OCI-LY3 (cell line): Measurements from ENCODE around the gene CAMTA1.

Source experiments
- EZH2phosphoT487 ChIP-seq: fragments of 200-600 bp; shearing (Covaris generic); IDR thresholded peaks from 2 replicates; pipeline ENCODE4 v1.6.1; 2018; ENCODE audit warnings: antibody characterized with exemption, mixed run types, low read depth
- TF ChIP-seq, protein P1 (sequence below): fragments of 200-600, 300-600 bp; sonication (generic); IDR thresholded peaks from 2 replicates; pipeline ENCODE4 v1.5.1; 2014; ENCODE audit warnings: antibody characterized with exemption, low read length, low read depth

DNA sequence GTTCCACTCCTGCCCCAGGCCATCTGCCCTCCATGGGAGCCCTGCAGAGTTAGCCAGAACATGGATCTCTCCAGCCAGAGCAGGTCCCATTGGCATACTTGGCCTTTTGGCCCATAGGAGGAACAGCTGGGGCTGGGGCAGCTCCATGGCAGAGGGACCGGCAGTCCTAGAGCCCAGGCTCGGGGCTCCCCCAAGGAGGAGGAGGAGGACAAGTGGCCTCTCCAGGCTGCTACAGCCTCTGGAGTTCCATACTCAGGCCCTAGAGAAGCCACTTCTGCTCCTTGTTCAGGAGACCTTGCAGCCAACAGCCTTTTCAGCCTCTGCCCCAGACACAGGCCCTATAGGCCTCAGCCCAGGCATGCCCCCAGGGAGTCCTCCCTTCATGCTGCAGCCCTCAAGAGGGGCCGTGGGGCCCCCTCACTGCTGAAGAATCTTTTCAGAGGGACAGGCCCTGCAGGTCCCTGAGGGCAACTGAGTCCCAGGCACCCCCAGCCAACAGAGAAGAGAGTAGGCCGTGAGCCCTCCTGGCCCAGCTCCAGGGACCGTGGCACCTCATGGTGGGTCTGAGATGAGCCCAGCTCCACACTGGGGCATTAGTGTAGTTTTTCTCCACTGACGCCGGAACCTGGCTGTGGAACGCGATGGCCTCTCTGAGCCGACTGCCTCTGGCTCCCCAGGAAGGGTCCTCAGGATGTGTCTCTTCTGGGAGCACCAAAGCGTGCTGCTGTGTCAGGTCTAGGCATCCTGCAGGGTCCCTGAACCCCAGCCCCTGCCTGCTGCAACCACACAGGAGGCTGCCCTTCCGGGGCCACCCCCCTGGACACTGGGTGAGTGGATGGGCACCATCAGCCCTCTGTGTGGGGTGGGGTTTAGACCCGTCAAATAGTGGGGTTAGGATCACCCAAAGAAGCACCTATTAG is 688.2 kb downstream of the CAMTA1 start:
- TF ChIP-seq, protein P1, sequence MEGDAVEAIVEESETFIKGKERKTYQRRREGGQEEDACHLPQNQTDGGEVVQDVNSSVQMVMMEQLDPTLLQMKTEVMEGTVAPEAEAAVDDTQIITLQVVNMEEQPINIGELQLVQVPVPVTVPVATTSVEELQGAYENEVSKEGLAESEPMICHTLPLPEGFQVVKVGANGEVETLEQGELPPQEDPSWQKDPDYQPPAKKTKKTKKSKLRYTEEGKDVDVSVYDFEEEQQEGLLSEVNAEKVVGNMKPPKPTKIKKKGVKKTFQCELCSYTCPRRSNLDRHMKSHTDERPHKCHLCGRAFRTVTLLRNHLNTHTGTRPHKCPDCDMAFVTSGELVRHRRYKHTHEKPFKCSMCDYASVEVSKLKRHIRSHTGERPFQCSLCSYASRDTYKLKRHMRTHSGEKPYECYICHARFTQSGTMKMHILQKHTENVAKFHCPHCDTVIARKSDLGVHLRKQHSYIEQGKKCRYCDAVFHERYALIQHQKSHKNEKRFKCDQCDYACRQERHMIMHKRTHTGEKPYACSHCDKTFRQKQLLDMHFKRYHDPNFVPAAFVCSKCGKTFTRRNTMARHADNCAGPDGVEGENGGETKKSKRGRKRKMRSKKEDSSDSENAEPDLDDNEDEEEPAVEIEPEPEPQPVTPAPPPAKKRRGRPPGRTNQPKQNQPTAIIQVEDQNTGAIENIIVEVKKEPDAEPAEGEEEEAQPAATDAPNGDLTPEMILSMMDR = no peak
- no peak for TF ChIP-seq EZH2phosphoT487
